ENCODE data around the gene SLC22A8.

SLC22A8 gene

GRCh38 chr11:62988276-62988675 is 27.4 kb downstream of the SLC22A8 start:
- no peak overlapping the region for H2AFZ ChIP-seq (ENCODE audit: low read depth)
- no peak overlapping the region for H3K4me2 ChIP-seq
- H3K9ac ChIP-seq = no peak overlapping the region
- H3K79me2 ChIP-seq (ENCODE audit: insufficient read depth, low read depth) = no peaks in the 10 kb centered on the region
- H3K36me3 ChIP-seq (ENCODE audit: insufficient read depth) = no peaks in the 10 kb centered on the region
- TF ChIP-seq, protein P1, sequence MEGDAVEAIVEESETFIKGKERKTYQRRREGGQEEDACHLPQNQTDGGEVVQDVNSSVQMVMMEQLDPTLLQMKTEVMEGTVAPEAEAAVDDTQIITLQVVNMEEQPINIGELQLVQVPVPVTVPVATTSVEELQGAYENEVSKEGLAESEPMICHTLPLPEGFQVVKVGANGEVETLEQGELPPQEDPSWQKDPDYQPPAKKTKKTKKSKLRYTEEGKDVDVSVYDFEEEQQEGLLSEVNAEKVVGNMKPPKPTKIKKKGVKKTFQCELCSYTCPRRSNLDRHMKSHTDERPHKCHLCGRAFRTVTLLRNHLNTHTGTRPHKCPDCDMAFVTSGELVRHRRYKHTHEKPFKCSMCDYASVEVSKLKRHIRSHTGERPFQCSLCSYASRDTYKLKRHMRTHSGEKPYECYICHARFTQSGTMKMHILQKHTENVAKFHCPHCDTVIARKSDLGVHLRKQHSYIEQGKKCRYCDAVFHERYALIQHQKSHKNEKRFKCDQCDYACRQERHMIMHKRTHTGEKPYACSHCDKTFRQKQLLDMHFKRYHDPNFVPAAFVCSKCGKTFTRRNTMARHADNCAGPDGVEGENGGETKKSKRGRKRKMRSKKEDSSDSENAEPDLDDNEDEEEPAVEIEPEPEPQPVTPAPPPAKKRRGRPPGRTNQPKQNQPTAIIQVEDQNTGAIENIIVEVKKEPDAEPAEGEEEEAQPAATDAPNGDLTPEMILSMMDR (conservative IDR thresholded peaks at IDR 0.05; ENCODE audit: low read depth, low read length) = no peak
- H4K20me1 ChIP-seq (ENCODE audit: insufficient read depth) = no peaks in the 10 kb centered on the region
- no peaks in the 10 kb centered on the region for H3K27me3 ChIP-seq (ENCODE audit: insufficient read depth, low read depth)
- H3K4me1 ChIP-seq (ENCODE audit: low read depth, poor library complexity, severe bottlenecking) = no peaks in the 10 kb centered on the region
- H3K4me3 ChIP-seq (IDR thresholded peaks at IDR 0.05; ENCODE audit: insufficient read depth, low read depth, low read length) = no peak overlapping the region
- H3K27ac ChIP-seq = no peak overlapping the region

DNA sequence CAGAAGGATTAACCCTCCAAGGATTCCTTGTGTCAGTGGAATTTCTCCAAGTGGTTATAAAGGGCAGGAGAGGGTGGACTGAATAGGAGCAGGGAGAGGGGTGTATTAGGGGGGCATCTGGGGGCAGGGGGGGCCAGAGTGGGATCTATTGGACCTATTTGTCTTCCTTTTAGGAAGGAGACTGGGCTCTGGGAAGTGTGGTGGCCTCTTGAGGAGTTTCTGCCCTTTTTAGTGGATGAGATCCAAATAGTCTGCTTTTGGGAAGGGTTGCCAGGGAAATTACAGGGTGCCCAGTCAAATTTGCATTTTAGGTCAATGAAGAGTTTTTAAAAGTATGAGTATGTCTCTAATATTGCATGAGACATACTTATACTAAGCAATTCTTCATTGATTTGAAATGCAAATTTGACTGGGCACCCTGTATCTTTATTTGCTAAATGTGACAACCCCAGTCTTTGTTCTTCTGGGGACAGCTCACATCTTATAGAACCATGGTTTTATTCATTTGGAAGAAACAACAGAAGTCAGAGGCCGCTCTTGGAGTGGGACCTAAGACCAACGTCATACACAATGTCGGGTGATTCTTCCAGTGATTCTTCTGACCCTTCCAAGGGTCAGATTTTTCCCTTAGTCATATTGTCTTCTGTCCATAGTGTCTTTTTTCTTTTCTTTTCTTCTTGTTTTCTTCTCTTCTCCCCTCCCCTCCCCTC is 30.4 kb downstream of the SLC22A8 start:
- H3K4me1 ChIP-seq (ENCODE audit: low read depth, poor library complexity, severe bottlenecking) = no peaks in the 10 kb centered on the region
- no peak overlapping the region for H3K27ac ChIP-seq
- H3K36me3 ChIP-seq (ENCODE audit: insufficient read depth) = no peaks in the 10 kb centered on the region
- H3K4me2 ChIP-seq = no peak overlapping the region
- no peak overlapping the region for H2AFZ ChIP-seq (ENCODE audit: low read depth)
- TF ChIP-seq, protein P1 (conservative IDR thresholded peaks at IDR 0.05; ENCODE audit: low read depth, low read length) = no peak
- peaks cover 3% of the 10 kb centered on the region; the same call in 1 of the 2 replicates for H3K27me3 ChIP-seq (ENCODE audit: insufficient read depth, low read depth)
- no peak overlapping the region for H3K4me3 ChIP-seq (IDR thresholded peaks at IDR 0.05; ENCODE audit: insufficient read depth, low read depth, low read length)
- no peak overlapping the region for H3K9ac ChIP-seq
- no peaks in the 10 kb centered on the region for H4K20me1 ChIP-seq (ENCODE audit: insufficient read depth)
- H3K79me2 ChIP-seq (ENCODE audit: insufficient read depth, low read depth) = no peaks in the 10 kb centered on the region

DNA sequence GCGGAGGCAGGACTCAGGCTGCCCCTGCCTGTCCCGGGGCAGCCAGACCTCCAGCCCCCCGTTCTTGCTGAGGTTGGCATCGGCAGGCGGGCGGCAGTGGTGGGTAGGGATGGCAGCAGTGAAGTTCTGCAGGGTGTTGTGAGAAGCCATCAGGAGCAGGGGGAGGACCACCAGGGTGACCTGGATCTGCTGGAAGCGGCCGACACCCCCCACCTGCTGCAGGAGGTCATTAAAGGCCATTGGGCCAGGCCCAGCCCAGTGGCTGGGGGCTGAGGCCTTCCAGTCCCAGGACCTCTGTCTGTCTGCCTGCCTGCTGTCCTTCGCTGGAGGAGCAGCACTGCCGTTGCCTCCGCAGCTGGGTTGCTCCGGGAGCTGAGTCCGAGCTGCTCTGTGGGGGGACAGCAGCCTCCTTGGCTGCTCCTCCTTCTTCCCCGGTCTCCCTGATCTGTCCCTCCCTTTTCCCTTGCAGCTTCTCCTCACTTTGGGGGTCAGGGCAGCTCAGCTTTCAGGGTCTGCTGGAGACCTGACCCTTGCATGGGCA is 31.1 kb downstream of the SLC22A8 start, which contains the start of gene SLC22A6:
SLC22A6 (minus strand) TSS at position 517 of the 541 bp plus-strand sequence; CDS start at position 240, 277 bp downstream.
- Histone ChIP-seq H3K9ac (no peak within 1 kb of the TSS), H3K79me2 (ENCODE audit: insufficient read depth, low read depth) (no peaks in the 10 kb centered on the region), H3K27ac (no peak within 1 kb of the TSS), H2AFZ (ENCODE audit: low read depth) (no peak within 1 kb of the TSS), H3K36me3 (ENCODE audit: insufficient read depth) (no peaks in the 10 kb centered on the region), H3K27me3 (ENCODE audit: insufficient read depth, low read depth) (peaks cover 3% of the 10 kb centered on the region; the same call in 1 of the 2 replicates), H3K4me1 (ENCODE audit: low read depth, poor library complexity, severe bottlenecking) (no peaks in the 10 kb centered on the region), H4K20me1 (ENCODE audit: insufficient read depth) (no peaks in the 10 kb centered on the region), H3K4me2 (no peak within 1 kb of the TSS), H3K4me3 (IDR thresholded peaks at IDR 0.05; ENCODE audit: insufficient read depth, low read depth, low read length) (no peak within 1 kb of the TSS)
- TF ChIP-seq, protein P1 (conservative IDR thresholded peaks at IDR 0.05; ENCODE audit: low read depth, low read length) = no peak

GRCh38 chr11:62983536-62984199 is 32.0 kb downstream of the SLC22A8 start:
- H3K4me2 ChIP-seq = no peak overlapping the region
- no peaks in the 10 kb centered on the region for H4K20me1 ChIP-seq (ENCODE audit: insufficient read depth)
- TF ChIP-seq, protein P1 (conservative IDR thresholded peaks at IDR 0.05; ENCODE audit: low read depth, low read length) = no peak
- H3K79me2 ChIP-seq (ENCODE audit: insufficient read depth, low read depth) = no peaks in the 10 kb centered on the region
- no peak overlapping the region for H3K27ac ChIP-seq
- no peak overlapping the region for H3K4me3 ChIP-seq (IDR thresholded peaks at IDR 0.05; ENCODE audit: insufficient read depth, low read depth, low read length)
- H3K4me1 ChIP-seq (ENCODE audit: low read depth, poor library complexity, severe bottlenecking) = no peaks in the 10 kb centered on the region
- H3K27me3 ChIP-seq (ENCODE audit: insufficient read depth, low read depth) = peaks cover 3% of the 10 kb centered on the region; the same call in 1 of the 2 replicates
- no peak overlapping the region for H3K9ac ChIP-seq
- H3K36me3 ChIP-seq (ENCODE audit: insufficient read depth) = no peaks in the 10 kb centered on the region
- no peak overlapping the region for H2AFZ ChIP-seq (ENCODE audit: low read depth)

Data from KMS-11 (cell line).